Left lung (tissue), 10 donors: Measurements from ENCODE around the gene EPYC. TPM values are rescaled to one million over a fixed set of nuclear protein-coding genes. Genes with fewer than 3 reads are reported as not detected.

Experiments used
- ATAC-seq: fragments of 200-7000 bp; cut with Tn5 transposase; one replicate; pipeline ENCODE4 v1.9.1; 2020; ENCODE audit warnings: moderate library complexity
- DNase-seq, 4 donors: peaks; one replicate each; pipeline ENCODE4 v3.0.0-alpha.2; 2013 to 2020
- H3K27ac ChIP-seq, 2 donors: fragments of 200-600 bp; sonication (generic) in 1 of 2; one replicate each; pipeline versions ENCODE4 v1.5.0 to v1.8.0; 2020 to 2021
- H3K27me3 ChIP-seq, 2 donors: fragments of 200-600 bp; sonication (generic) in 1 of 2; one replicate each; pipeline versions ENCODE4 v1.5.0 to v1.8.0; 2020 to 2021
- H3K36me3 ChIP-seq, 2 donors: fragments of 200-600 bp; sonication (generic) in 1 of 2; one replicate each; pipeline versions ENCODE4 v1.5.0 to v1.8.0; 2020 to 2021
- H3K4me1 ChIP-seq, 2 donors: fragments of 200-600 bp; one replicate each; pipeline ENCODE4 v1.8.0; 2021
- H3K4me3 ChIP-seq, 2 donors: fragments of 200-600 bp; sonication (generic) in 1 of 2; one replicate each; pipeline versions ENCODE4 v1.5.0 to v1.8.0; 2020 to 2021; ENCODE audit warnings: mild to moderate bottlenecking in 1 of 2
- H3K9me3 ChIP-seq, 2 donors: fragments of 200-600 bp; sonication (generic) in 1 of 2; one replicate each; pipeline versions ENCODE4 v1.5.0 to v1.8.0; 2020 to 2021
- CTCF ChIP-seq, 2 donors: fragments of 200-600 bp; sonication (generic) in 1 of 2; IDR thresholded peaks; one replicate each; pipeline versions ENCODE4 v1.5.0 to v1.8.0; 2021; ENCODE audit warnings: antibody characterized with exemption in 2 of 2
- intact Hi-C, 2 donors: fragments of 100-400 bp; cut with DNase I; formaldehyde crosslinking; loops; one replicate each; pipeline versions ENCODE4 v1.11.2 to v1.14.2; 2022
- polyA plus RNA-seq, 6 donors: library from polyadenylated mRNA; unstranded; fragments of 120-200 nt; gene quantifications; one replicate each; pipeline ENCODE4 v1.2.1, GENCODE V29; 2013; ENCODE audit not compliant: insufficient read length in 6 of 6
- total RNA-seq, 2 donors: library from RNA; stranded (reverse); fragmentation: NEBNext Ultra II Directional; extraction: Animal tissue kit (Norgen Biotek cat#: 25700); gene quantifications; one replicate each; pipeline ENCODE4 v1.2.1, GENCODE V29; 2021
- donor health status: DM: no; HTN: yes; CAD: no.
- donor health status: DM: no; HTN: no; CAD: no.

The EPYC gene
- total and polyA plus RNA-seq, 8 donors: 0.13 to 0.47 (median 0.15) TPM; not detected in 5

- no peak overlapping the region for H3K4me3 ChIP-seq
- H3K4me1 ChIP-seq: no peaks in the 10 kb centered on the region
- ATAC-seq (no peak), DNase-seq (no peak)
- TF ChIP-seq CTCF (IDR thresholded peaks at IDR 0.05): no peak
- intact Hi-C loops: no loop called here
- no peak overlapping the region for H3K27ac ChIP-seq
- no peaks in the 10 kb centered on the region for H3K36me3 ChIP-seq
- H3K27me3 ChIP-seq: no peaks in the 10 kb centered on the region
- no peaks in the 10 kb centered on the region for H3K9me3 ChIP-seq
These were observed 38.6 kb upstream of the EPYC start for GRCh38 chr12:91043408-91043807.

GRCh38 chr12:91040096-91040755 lies 35.5 kb upstream of the EPYC start:
- ATAC-seq: no peak
- Histone ChIP-seq H3K36me3 (no peaks in the 10 kb centered on the region), H3K9me3 (no peaks in the 10 kb centered on the region), H3K27ac (no peak overlapping the region), H3K4me3 (no peak overlapping the region), H3K4me1 (no peaks in the 10 kb centered on the region), H3K27me3 (no peaks in the 10 kb centered on the region)
- peak in 1 of 4 donors; percentile 32 for DNase-seq
- intact Hi-C loops: no loop called here
- no peak for TF ChIP-seq CTCF (IDR thresholded peaks at IDR 0.05)

GRCh38 chr12:91037276-91037675 lies 32.5 kb upstream of the EPYC start:
- Histone ChIP-seq H3K27me3 (no peaks in the 10 kb centered on the region), H3K4me3 (no peak overlapping the region), H3K27ac (peak overlapping the region in 1 of 2 donors; percentile 35), H3K36me3 (no peaks in the 10 kb centered on the region), H3K9me3 (no peaks in the 10 kb centered on the region), H3K4me1 (no peaks in the 10 kb centered on the region)
- no peak for TF ChIP-seq CTCF (IDR thresholded peaks at IDR 0.05)
- no peak for DNase-seq
- ATAC-seq: no peak
- intact Hi-C loops: no loop called here

- Histone ChIP-seq H3K27me3 (no peaks in the 10 kb centered on the region), H3K4me1 (no peaks in the 10 kb centered on the region), H3K9me3 (no peaks in the 10 kb centered on the region), H3K4me3 (no peak overlapping the region), H3K27ac (no peak overlapping the region), H3K36me3 (no peaks in the 10 kb centered on the region)
- intact Hi-C loops: no loop called here
- DNase-seq (no peak), ATAC-seq (no peak)
- no peak for TF ChIP-seq CTCF (IDR thresholded peaks at IDR 0.05)
These were observed 28.5 kb upstream of the EPYC start for GRCh38 chr12:91033251-91033650.

- no peak for TF ChIP-seq CTCF (IDR thresholded peaks at IDR 0.05)
- ATAC-seq: no peak
- H3K27me3 ChIP-seq: no peaks in the 10 kb centered on the region
- no peak overlapping the region for H3K27ac ChIP-seq
- no peaks in the 10 kb centered on the region for H3K4me1 ChIP-seq
- H3K4me3 ChIP-seq: no peak overlapping the region
- H3K36me3 ChIP-seq: no peaks in the 10 kb centered on the region
- no peaks in the 10 kb centered on the region for H3K9me3 ChIP-seq
- DNase-seq: no peak
- intact Hi-C loops: no loop called here
These were observed 18.7 kb upstream of the EPYC start for GRCh38 chr12:91023326-91024004.
